HG03097 (cell line): ENCODE results near the gene AKAP6.

Experiments
- ATAC-seq: cut with Tn5 transposase; IDR thresholded peaks from one replicate; pipeline ENCODE4 v1.9.1; 2021; ENCODE audit not compliant: unreplicated experiment, low FRiP score

The AKAP6 gene

GRCh38 chr14:32473464-32473855 lies 144.4 kb downstream of the AKAP6 start:
- no peak for ATAC-seq

GRCh38 chr14:32474478-32475195 lies 145.5 kb downstream of the AKAP6 start:
- no peak for ATAC-seq

DNA sequence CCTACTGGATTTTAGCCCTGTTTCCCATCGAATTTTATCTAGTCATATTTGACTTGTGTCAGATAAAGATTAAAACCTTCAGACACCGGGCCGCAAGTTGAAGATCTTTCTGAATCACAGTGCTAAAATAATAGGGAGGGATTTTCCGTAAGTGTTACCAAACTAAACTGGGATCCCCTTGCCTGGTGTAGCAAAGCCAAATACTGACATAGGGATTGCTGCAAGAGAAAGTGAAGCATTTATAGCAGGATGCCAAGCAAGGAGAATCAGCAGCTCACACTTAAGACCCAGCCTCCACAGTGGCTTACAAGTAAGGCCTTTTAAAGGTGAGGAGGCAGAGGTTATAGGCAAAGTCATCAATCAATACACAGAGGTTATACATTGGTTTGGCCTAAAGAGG lies 147.4 kb downstream of the AKAP6 start:
- ATAC-seq: no peak

- ATAC-seq: no peak
These were observed 148.3 kb downstream of the AKAP6 start for GRCh38 chr14:32477396-32477795.

GRCh38 chr14:32478050-32478449 lies 149.0 kb downstream of the AKAP6 start:
- no peak for ATAC-seq

DNA sequence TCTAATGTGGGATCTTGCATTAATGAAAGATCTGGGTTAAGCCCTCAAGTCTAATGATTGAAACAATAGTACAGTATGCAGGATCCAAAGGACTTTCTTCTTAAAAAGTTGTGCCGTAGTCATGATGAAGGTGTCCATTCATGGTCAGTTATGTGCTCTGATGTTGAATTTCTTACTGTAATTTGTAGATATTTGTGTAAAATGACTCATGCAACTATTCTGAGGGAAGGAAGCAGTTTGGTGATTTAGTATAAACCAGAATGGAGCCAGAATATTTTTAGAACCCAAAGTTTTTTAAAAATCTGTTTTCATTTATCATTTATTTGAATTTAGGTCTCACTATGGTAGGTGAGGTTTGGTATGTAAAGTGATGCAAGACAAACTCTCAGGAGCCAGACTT lies 151.2 kb downstream of the AKAP6 start:
- ATAC-seq: no peak

- no peak for ATAC-seq
These were observed 152.6 kb downstream of the AKAP6 start for GRCh38 chr14:32481707-32482106.

GRCh38 chr14:32491416-32492016 lies 162.4 kb downstream of the AKAP6 start:
- no peak for ATAC-seq

- no peak for ATAC-seq
These were observed 163.4 kb downstream of the AKAP6 start for GRCh38 chr14:32492457-32492856.

- ATAC-seq: no peak
These were observed 165.7 kb downstream of the AKAP6 start for GRCh38 chr14:32494609-32495434.

GRCh38 chr14:32495435-32495734 lies 166.3 kb downstream of the AKAP6 start:
- no peak for ATAC-seq

GRCh38 chr14:32497248-32497647 lies 168.2 kb downstream of the AKAP6 start:
- ATAC-seq: no peak

DNA sequence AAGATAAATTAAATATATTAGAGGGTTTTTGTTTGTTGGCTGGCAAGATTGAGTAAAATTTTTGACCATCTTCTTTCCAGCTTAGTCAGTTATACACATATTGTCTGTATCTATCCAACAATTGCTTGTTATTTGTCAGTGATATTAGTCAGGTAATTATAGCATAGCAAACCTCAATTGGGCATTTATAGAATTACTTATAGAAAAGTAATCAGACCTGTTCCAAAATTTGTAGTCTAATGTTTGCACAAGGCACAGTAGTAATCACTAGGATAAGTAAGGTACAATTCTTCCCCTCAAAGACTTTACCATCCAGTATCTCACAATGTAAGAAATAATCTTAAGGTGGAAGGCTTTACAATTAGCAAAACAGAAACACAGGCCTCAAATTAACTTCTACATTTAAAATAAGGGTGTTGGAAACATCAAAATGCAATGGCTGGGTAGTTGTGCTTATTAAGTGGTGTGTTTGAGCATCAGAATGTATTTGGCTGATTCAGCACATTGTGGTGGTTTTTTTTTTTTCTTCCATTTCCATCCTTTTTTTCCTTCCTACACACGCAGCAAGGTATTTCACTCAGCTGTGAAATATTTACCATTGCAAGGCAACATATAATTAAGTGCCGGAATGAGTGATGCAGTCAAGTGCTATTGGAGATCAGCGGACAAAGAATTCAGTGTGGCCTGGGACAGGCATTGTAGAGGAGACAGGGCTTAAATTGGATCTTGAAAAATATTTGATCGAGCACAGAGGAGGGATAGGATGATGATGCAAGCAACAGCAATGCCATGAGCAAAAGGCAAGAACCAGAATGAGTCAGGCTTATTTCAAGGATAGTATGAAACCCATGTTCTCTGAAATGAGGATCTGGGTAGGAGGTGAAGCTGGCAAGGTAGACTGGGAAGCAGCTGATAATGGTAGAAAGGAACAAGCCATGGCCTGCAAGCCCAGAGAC lies 178.2 kb downstream of the AKAP6 start:
- no peak for ATAC-seq

GRCh38 chr14:32508281-32508680 lies 179.2 kb downstream of the AKAP6 start:
- no peak for ATAC-seq

- ATAC-seq: no peak
These were observed 180.6 kb downstream of the AKAP6 start for GRCh38 chr14:32509632-32510187.

DNA sequence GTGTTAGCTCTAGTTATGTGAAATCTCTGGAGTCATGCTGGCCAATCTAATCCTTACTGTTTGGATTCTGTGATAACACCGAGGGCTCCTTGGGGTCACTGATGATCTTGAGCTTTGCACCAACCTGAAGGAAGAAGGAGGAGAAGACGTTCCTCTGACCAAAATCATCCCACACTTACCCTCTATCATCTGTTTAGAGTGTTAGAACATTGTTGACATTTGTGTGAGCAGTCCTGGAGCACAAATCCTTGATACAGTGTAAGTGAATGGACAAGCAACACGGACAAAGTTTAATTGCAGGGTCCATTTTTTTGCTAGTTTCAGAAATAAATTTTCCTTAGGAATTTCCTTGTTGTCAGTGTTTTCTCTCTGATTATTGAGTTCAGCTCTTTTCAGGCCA lies 181.7 kb downstream of the AKAP6 start:
- ATAC-seq: no peak

DNA sequence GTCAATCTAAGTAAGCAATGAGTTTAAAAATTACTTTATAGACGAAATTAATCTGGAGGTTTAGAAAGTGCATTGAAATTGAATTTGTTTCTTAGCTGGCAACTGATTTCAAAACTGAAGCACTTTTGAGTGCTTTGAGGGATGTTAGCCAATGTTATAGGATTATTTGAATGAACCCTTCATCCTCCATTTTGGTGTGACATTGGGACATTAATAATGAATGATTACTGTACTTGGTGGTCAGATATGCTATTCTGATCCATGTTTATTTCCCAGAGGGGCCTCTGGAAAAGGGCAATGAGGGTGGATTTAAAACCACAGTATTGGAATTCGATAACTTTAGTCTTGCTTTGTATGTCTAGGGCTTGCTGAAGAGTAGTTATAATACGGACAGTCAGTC lies 183.2 kb downstream of the AKAP6 start:
- no peak for ATAC-seq

DNA sequence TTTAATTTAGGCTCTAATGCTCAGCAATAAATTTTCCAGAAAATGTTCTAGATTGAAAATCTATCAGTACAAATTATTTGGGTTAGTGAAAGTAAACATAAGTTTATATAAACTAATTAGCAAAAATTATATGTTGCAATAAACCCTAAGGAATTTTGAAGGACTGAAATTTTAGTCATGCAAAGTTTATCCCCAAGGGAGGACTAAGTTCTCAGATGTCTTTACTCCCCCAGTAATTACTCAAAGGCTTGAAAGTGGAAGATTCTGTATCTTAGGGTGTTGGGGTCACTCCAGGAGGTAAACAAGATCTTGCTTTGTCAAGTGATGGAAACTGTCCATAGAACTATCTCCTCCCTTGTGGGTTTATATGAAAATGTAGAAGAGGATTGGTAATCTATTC lies 183.7 kb downstream of the AKAP6 start:
- ATAC-seq: no peak

- ATAC-seq: no peak
These were observed 184.5 kb downstream of the AKAP6 start for GRCh38 chr14:32513571-32514009.

DNA sequence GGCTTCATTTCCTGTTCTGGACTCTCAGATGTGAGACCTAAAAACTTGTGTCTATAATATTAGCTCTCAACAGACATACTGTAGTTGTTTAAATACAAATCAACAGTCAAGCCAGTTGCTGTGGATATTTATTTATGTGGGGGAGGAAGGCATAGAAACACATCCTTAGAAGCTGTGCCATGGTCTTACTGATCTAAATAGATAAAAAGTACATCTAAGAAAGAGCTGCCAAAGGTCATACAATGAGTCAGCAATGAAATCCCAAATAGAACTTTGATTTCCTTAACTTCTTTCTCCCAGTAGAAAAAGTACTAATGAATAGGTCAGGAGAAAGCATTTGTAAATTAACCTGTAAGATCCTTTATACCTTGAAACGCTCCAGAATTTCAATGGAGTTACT lies 185.1 kb downstream of the AKAP6 start:
- ATAC-seq: no peak
